GM19239 (cell line): Measurements from ENCODE around the gene CARS2.
"Not testable (repeated sequence)": the region's sequence is repeated elsewhere in the genome, so short reads cannot be mapped to it uniquely, and the experiment has no call there.

Experiments used
- DNase-seq: peaks from one replicate; pipeline ENCODE4 v3.0.0; 2011; ENCODE audit warnings: low spot score; ENCODE audit not compliant: insufficient read length
- FAIRE-seq: peaks from 2 replicates; lab custom pipeline; 2011; peaks lifted over from hg19 to GRCh38; lab: Jason Lieb, UNC

CARS2 gene

DNA sequence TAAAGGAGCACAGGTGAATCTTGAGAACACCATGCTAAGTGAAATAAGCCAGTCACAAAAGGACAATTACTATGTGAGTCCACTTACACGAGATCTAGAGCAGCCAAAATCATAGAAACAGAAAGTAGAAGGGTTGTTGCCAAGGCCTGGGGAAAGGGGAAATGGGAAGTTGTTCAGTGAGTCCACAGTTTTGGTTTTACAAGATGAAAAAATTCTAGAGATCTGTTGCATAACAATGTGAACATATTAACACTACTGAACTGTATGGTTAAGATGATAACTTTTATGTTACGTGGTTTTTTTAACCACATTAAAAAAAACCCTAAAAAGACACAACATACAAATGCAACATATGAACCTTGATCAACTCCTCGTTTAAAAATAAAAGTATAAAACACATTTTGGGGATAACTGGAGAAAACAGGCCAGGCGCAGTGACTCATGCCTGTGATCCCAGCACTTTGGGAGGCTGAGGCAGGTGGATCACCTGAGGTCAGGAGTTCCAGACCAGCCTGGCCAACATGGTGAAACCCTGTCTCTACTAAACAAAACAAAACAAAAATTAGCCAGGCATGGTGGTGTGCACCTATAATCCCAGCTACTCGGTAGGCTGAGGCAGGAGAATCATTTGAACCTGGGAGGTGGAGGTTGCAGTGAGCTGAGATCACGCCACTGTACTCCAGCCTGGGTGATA lies 47.6 kb downstream of the CARS2 start:
- peak; percentile 96 for FAIRE-seq

DNA sequence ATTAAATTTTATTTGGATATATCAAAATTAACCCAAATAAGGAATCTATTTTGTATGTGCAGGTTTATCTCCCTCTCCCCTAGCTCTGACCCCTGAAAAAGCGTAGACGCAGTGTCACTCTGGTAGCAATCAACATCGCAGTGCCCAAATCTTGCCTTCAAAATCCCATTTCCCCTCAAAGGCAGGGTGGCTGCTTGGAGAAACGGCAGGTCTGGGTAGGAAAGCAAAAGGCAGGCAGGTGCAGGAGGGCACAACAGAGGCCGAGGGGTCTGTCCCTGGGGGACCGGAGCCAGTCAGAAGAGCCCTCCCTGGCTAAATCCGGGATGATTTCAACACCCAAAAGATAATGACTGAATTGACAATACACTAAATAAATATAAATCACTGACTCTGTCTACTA lies 48.7 kb downstream of the CARS2 start:
- FAIRE-seq (no peak), DNase-seq (no peak)

More for the DNA sequence above, 47.6 kb downstream of the CARS2 start:
- DNase-seq: not testable (repeated sequence)

DNA sequence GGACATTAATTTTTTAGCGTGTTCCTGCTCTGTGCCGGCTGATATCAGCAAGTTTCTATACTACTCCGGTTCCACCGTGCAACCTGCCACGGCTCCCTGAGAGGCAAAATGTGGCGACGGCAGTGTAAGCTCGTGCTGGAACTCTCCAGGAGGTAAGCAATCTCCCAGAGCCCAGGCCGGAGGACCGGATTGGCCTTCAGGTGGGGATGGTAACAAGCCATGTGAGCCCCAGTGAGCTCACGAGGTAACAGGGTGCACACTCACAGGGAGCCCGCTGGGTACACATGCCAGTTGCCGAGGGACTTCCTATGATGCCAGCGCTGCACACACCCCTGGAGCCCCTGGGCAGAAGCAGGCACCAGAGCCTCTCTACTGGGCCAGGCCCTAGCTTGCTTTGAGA lies 52.1 kb downstream of the CARS2 start:
- DNase-seq (no peak), FAIRE-seq (no peak)

DNA sequence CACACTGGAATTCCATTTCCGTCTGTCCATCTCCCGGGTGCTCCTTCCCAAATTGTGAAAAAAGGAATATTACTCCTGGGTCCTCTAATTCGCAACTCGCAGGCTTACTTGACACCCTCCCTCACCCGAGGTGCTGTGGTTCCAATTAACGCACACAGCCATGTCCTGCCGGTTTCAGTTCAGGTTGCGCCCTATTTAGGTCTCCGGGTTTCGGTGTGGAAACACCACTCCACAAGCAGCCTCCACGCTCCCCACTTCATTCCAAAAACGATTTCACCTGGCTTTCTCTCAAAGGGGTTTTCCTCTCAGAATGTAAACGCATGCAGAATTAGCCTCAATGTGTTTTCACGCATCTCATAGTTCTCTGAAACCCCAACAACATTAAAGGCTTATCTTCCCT lies 52.6 kb downstream of the CARS2 start:
- DNase-seq (no peak), FAIRE-seq (peak; percentile 70)

DNA sequence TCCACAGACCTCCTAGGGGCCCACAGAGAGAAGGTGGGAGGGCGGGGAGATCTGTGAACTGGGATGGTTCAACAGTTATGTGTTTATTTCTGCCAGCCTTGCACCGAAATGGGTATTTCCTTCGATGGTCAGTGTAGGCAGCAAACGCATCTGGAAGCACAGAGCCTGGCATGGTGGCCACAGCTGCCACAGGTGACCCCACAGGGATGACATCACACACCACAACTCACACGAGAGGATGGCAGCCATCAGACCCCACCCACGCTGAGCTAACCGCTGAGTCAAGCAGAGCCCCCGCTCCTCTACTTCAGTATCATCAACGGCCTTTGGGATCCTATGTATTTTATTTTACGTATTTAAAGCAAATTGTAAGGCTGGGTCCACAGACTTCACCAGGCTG lies 53.2 kb downstream of the CARS2 start:
- DNase-seq (no peak), FAIRE-seq (peak; percentile 28)

DNA sequence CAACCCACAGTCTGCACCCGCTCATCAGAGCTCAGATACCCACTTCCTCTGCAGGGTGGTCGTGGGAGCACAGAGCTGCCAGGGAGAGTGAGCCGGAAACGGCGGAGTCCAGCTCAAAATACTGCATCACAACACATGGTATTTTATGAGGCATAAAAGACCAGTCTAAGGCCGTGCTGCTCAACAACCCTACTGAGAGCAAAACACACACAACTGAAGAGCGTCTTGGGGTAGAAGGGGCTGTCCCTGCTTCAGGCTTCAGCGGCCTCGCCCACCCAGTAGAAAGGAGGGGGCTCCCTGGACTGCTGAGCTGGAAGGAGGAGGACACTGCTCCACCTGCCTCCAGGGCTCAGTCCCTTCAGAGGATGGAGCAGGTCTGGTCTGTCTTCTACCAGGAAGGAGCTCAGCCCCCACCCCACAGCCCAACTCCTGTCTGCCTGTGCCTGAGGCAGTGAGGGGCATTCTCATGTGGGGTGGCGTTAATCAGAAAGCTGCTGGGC lies 53.6 kb downstream of the CARS2 start:
- DNase-seq: no peak
- FAIRE-seq: no peak

DNA sequence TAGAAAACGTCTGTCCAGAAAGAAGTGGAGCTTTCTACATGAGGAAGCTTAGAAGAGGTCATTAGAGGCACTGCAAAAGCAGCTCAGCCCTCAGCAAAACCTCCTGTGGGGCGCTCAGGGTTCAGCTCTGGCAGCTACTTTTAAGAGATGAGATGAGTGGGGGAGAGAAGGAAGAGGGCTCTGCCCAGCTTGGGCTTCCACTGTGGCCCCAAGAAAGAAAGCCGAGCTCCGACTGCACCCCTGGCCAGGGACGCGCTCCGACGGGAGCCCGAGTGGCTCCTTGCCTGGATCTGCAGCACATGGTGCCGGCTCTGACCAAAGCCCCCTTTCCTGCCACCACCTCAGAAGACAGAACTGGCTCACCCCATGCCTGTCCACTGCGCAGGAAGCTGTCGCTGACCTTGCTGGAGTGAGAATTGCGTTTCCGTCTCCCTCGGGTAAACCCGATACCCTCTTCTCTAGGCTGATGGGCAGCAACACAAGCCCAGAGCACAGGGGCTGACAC lies 54.1 kb downstream of the CARS2 start:
- DNase-seq (no peak), FAIRE-seq (no peak)

DNA sequence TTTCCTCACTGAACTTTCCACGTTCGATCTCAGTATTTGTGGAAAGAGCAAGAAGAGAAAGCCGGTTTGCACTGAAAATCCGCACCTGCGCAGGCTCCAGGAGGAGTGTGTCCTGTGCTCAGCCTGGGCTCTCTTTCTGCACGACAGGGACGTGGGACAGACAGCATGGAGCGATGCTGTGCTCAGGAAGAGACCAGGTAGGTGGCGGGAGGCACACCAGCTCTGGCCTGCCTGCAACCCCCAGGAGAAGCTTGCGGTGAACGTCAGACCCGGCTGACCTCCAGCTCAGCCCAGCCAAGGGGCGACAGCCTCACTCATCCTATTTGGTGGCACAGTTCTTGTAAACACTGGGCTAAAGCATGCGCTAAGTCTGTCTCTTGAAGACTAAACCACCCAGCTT lies 54.6 kb downstream of the CARS2 start:
- DNase-seq: no peak
- no peak for FAIRE-seq

DNA sequence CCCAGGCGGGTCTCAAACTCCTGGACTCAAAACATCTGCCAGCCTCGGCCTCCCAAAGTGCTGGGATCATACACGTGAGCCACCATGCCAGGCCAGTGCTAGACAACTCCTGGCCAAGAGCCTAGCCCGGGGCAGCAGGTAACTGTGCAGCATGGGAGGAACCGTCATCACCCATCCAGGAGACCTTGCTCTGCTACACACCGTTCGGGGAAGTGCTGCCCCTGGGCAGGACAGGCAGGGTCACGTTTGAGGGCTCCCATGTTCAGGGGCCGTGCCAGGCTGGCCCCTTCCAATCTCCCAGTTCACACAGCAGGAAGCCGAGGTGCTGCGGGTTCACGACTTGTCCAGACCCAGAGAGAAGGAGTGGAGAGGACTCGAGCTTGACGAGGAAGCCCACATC lies 55.5 kb downstream of the CARS2 start:
- no peak for FAIRE-seq
- DNase-seq: no peak

DNA sequence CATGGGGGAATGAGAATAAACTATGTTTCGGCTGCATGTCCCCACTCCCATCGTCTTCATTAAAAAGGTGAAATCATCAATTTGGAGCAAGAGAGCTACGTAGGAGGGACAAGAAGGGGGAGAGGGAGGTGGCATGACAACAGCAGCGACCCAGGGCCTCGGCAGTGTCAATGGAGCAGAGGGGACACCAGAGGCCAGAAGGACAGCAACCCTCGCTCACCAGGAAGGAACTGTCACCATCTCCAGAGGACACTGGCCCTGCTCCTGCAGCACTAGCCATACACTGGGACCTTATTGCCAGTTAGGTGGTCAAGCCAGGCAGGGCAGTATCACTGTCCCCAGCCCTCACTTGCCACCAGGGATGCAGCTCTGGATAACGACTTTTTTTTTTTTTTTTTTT lies 56.4 kb downstream of the CARS2 start:
- no peak for FAIRE-seq
- no peak for DNase-seq

DNA sequence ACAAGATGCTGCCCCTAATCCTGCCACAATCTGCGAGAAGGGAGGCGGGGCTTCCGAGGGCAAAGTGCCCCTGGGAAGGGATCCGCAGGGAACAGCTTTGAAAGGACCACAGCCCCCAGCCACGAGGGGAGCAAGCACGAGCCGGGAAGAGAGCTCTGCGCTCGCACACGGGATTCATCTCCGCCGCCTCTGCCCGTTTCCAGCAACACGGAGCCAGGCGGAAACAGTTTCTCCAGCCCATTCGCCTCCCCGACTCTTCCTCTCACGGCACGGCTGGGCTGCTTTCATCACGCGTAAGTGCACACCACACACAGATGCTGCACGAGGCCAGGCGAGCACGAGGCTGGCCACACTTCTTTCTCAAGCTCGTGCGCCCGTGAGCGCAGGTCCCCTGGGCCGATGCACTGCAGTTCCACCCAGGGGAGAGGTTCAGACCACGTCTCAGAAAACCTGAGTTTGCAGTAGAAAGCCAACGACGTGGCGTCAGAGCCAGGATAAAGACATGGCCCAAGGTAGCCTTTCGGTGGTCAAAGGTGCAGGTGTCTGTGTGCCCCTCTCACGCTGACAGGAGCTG lies 57.0 kb downstream of the CARS2 start:
- no peak for FAIRE-seq
- no peak for DNase-seq

DNA sequence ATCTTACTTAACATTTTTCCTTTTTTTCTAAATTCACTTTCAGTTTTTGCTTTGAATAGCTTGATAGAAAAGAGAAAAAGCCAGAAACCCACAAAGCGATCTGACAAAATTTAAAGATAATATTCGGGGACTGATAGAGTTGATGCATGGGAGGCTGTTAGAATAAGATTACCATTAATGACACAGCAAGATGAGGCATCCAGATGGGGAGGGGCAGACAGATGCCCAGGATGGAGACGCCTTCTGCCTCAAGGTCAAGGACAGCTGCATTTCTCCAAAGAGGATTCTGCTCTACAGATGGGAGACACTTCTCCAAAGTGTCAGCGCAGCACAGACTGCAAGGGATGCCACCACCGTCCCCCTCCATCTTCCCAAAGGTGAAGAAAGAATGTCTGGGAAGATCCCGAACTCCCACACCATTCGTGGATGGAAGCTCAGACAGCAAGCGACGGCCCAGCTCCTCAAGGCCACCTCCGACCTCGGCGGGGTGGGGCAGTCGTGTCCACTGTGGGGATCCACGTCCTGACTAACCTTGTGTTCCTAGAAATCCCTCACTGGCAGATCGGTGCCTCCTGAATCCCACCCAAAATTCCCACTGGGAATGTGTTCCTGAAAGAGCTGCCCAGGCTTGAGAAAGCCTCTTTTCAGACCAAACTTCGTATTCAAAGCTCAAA lies 57.6 kb downstream of the CARS2 start:
- DNase-seq: no peak
- FAIRE-seq: no peak

DNA sequence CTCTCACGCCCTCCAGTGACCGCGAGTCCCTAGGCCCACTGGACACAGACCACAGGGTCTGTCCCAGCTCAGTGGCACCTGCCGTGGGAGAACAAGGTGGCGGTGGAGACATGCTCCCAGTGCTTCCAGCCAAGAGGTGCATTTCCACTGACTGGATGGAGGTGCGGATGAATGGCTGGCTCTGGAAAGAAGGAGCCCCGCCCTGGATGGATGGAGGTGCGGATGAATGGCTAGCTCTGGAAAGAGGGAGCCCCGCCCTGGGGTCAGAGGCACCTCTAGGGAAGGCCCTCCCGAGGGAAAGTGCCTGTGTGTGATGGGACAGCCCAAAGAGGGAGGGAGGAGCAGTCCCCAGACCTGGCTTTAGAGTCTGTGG lies 58.6 kb downstream of the CARS2 start:
- no peak for DNase-seq
- no peak for FAIRE-seq

DNA sequence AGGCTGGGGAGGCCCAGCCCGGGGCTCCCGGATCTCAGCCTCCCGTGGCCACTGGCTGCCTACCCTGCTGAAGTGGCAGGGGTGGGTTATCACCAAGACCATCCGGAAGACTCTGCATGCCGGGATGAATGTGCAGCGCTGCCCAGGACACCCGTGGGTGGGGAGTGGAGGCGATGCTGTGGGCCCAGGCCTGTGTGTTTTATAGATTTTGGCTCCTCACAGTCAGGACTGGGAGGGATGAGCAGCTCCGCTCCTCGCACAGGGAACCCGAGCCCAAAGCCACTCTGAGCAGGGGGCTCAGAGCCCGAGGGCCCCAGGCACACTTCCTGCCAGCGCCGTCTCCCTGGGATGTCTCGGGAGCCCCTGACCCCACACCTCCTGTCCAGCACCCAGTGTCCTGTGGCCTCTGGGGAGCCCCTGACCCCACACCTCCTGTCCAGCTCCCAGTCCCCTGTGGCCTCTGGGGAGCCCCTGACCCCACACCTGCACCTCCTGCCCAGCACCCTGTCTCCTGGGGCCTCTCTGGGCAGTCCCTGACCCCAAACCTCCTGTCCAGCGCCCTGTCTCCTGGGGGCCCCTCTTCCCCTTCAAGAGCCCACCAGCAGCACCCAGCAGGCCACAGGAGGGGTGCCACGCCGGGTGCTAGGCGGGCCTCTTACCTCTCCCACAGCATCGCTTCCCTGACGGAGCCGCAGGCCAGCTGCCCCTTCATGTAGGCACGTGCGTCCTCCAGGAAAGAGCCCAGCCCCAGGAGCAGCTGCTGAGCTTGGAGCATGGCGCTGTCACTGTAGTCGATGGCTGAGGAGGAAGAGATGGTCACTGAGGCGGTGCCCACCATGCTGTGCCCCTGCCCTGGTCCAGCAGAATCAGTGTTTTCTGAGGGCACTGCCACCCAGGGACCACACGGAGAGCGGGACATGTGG lies 59.2 kb downstream of the CARS2 start:
- FAIRE-seq (no peak), DNase-seq (no peak)

DNA sequence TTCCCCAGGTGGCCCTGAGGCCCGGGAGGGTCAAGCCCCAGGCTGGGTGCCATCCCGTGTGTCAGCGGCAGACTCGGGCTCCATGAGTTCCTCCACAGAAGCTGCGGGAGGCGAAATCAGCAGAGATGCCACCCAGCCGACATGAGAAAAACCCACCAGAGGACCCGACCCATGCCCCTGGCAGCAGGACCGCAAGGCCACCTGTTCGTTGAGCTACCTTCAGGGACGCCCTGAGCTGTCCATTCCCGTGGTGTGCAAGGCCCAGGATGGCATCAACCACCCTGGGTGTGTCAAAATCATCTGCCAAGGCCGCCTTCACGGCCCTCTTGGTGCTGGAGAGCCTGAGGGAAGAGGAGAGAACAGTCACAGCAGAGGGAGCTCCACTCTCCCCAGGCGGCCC lies 60.2 kb downstream of the CARS2 start:
- DNase-seq: no peak
- FAIRE-seq: no peak

DNA sequence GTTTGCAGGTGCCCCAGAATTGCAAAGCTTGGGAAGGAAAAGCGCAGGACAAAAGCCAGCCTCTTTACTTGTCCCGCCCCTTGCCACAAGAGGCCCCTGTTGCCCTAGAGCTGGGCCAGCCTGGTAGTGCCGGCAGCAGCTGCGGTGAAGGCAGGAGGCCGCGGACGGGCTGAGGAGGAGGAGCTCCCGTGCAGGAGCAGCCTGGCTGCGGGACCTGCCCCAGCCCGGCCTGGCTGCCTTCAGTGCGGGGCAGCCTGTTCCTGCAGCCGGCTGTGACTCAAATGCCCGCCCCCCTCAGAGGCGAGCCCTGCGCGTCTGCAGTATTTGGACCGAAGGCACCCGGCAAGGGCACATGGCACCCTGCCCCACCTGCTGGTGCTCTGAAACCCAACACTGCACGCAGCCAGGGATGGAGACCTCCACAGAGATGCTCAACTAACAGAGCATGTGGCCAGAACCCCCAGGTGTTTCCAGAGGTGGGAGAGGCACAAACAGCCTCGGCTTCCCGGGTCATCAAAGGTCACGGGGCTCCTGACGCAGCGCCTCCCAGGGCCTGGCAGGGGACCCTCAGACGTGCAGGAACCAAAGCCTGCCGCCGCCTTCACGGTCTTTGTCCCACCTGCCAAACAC lies 60.9 kb downstream of the CARS2 start:
- no peak for FAIRE-seq
- DNase-seq: peak; percentile 78

DNA sequence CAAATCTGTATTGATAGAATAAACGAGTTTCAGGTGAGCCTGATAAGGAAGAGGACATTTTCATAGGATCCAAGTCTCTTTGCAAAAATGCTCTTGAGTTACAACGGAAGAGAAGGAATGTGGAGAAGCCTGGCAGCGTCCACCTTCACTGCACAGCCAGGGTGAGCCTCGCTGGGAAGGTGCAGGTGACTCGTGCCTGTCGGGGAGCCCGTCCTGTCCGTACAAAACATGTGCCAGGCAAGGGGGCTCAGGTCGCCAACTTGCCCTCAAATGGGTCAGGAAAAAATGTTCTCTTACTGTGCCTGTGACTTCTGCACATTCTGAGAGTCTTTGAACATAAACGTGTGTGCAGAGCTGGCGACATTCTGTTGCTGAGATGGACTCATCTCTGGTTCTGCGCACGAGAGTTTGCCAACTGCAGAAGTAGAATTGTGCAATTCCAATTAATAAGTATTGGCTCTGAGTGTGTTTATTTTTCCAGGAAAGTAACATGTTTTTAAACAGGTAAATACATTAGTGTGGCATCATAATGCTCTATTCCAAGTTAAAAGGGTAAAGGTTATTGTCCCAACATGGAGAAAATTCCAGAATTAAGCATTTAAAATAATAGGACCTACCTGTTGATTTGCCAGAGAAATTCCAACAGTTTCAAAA lies 62.0 kb downstream of the CARS2 start:
- FAIRE-seq: peak; percentile 31
- no peak for DNase-seq

DNA sequence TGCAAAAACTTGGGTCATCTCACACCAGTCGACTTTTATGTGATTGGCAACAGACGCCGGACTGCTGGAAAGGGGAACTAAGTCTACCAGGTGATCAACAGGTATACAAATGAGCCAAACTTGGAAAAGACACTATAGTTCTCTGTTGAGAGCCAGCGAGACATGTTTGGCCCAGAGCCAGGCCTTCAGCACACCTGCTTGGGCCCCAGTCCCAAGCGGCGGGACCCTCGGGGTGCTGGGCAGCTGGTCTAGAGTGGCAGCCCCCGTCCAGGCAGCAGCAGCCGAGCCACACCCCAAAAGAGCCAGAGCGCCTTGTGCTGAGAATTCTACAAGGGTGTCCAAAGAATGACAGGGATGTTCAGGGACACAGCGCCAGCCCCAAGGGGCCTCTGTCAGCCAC lies 62.6 kb downstream of the CARS2 start:
- DNase-seq (no peak), FAIRE-seq (no peak)

DNA sequence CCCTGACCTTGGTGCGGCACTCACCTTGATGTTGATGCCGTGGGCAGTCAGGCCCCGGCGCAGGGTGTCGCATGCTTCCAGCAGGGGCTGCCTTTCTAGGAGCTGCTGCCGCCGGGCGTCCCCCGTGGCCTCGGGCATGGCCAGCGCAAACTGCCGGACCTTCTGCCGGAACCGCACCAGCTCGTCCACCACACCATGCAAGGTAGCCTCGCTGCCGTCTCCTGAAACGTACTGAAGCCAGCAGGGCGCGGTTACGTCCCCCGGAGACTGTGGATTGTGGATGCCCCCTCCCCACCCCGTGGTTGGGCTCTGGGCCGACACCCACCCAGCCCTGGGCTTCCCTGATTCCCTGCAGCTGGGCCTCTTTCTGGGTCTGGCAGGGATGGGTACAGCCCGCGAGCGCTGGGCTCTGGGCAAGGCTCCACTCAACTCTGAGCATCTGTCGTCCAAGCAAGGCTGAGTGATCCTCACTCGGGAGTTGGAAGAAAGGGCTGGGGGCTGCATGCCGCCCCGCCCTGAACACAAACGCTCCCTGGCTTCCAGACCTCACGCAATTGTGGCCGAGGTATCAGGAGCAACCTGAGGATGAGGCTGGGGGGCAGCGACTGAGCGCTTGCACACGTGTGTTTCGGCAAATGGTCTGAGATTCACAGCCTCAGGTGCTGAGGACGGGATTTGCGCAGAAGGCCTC lies 63.5 kb downstream of the CARS2 start:
- FAIRE-seq (no peak), DNase-seq (no peak)
